Adipocyte (in vitro differentiated cells): ENCODE results near the gene SSU72.

Experiments used
- DNase-seq: peaks from one replicate; pipeline ENCODE4 v3.0.0-alpha.2; 2015; ENCODE audit warnings: low read depth
- H3K27me3 ChIP-seq: replicated peaks from 2 replicates; pipeline ENCODE4 v1.7.0; 2013; ENCODE audit warnings: mild to moderate bottlenecking, low read length, moderate library complexity; ENCODE audit not compliant: control insufficient read depth, insufficient read depth
- H3K36me3 ChIP-seq: 2 replicates; pipeline ENCODE4 v1.7.0; 2013; ENCODE audit warnings: low read length, mild to moderate bottlenecking, moderate library complexity; ENCODE audit not compliant: control insufficient read depth, insufficient read depth, severe bottlenecking
- H3K4me1 ChIP-seq: 2 replicates; pipeline ENCODE4 v1.7.0; 2013; ENCODE audit warnings: mild to moderate bottlenecking, low read length, moderate library complexity; ENCODE audit not compliant: control insufficient read depth, insufficient read depth
- H3K4me3 ChIP-seq: 2 replicates; pipeline ENCODE4 v1.7.0; 2013; ENCODE audit warnings: mild to moderate bottlenecking, low read length, moderate library complexity
- H3K9ac ChIP-seq: 2 replicates; pipeline ENCODE4 v1.7.0; 2013; ENCODE audit warnings: mild to moderate bottlenecking, low read length, moderate library complexity
- H3K9me3 ChIP-seq: 2 replicates; pipeline ENCODE4 v1.7.0; 2013; ENCODE audit warnings: mild to moderate bottlenecking, low read length, moderate library complexity; ENCODE audit not compliant: control insufficient read depth

SSU72 gene

GRCh38 chr1:1617516-1617915 is 42.9 kb upstream of the SSU72 start:
- no peak for DNase-seq
- Histone ChIP-seq H3K9ac (peak overlapping the region; percentile 99), H3K4me1 (peaks cover 23% of the 10 kb centered on the region), H3K9me3 (no peaks in the 10 kb centered on the region), H3K27me3 (no peaks in the 10 kb centered on the region), H3K36me3 (peaks cover 6% of the 10 kb centered on the region), H3K4me3 (no peak overlapping the region)

GRCh38 chr1:1616838-1617237 is 42.2 kb upstream of the SSU72 start:
- Histone ChIP-seq H3K27me3 (no peaks in the 10 kb centered on the region), H3K9ac (peak overlapping the region; percentile 99), H3K4me3 (peak overlapping the region; percentile 91), H3K36me3 (peaks cover 6% of the 10 kb centered on the region), H3K4me1 (peaks cover 24% of the 10 kb centered on the region), H3K9me3 (no peaks in the 10 kb centered on the region)
- no peak for DNase-seq

- Histone ChIP-seq H3K9me3 (no peaks in the 10 kb centered on the region), H3K4me1 (peaks cover 30% of the 10 kb centered on the region), H3K9ac (peak overlapping the region; percentile 99), H3K4me3 (peak overlapping the region; percentile 91), H3K36me3 (peaks cover 6% of the 10 kb centered on the region), H3K27me3 (no peaks in the 10 kb centered on the region)
- DNase-seq: peak; percentile 80
Observed at GRCh38 chr1:1616045-1616790, 41.6 kb upstream of the SSU72 start.

GRCh38 chr1:1615256-1616044 is 40.8 kb upstream of the SSU72 start, which contains the start of gene MIB2:
Gene MIB2 (plus strand): TSS chr1:1615500. CDS start chr1:1623453, 7,953 bp downstream.
- H3K27me3 ChIP-seq: no peaks in the 10 kb centered on the region
- peak within 1 kb of the TSS; percentile 91 for H3K4me3 ChIP-seq
- H3K9ac ChIP-seq: peak within 1 kb of the TSS; percentile 99
- H3K4me1 ChIP-seq: peaks cover 37% of the 10 kb centered on the region
- no peaks in the 10 kb centered on the region for H3K9me3 ChIP-seq
- peak; percentile 99 for DNase-seq
- H3K36me3 ChIP-seq: peaks cover 6% of the 10 kb centered on the region

- H3K27me3 ChIP-seq: no peaks in the 10 kb centered on the region
- peak overlapping the region; percentile 99 for H3K9ac ChIP-seq
- peaks cover 6% of the 10 kb centered on the region for H3K36me3 ChIP-seq
- H3K4me3 ChIP-seq: peak overlapping the region; percentile 91
- no peak for DNase-seq
- peaks cover 37% of the 10 kb centered on the region for H3K4me1 ChIP-seq
- H3K9me3 ChIP-seq: no peaks in the 10 kb centered on the region
Observed at GRCh38 chr1:1614954-1615255, 40.2 kb upstream of the SSU72 start.

GRCh38 chr1:1614204-1614953 is 39.7 kb upstream of the SSU72 start:
- Histone ChIP-seq H3K9me3 (no peaks in the 10 kb centered on the region), H3K4me3 (peak overlapping the region; percentile 91), H3K36me3 (peaks cover 6% of the 10 kb centered on the region), H3K9ac (peak overlapping the region; percentile 99), H3K27me3 (no peaks in the 10 kb centered on the region), H3K4me1 (peaks cover 37% of the 10 kb centered on the region)
- DNase-seq: peak; percentile 12

- Histone ChIP-seq H3K9ac (peak overlapping the region; percentile 99), H3K9me3 (no peaks in the 10 kb centered on the region), H3K36me3 (peaks cover 6% of the 10 kb centered on the region), H3K4me1 (peaks cover 37% of the 10 kb centered on the region), H3K27me3 (no peaks in the 10 kb centered on the region), H3K4me3 (peak overlapping the region; percentile 91)
- no peak for DNase-seq
Observed at GRCh38 chr1:1613509-1614082, 38.9 kb upstream of the SSU72 start.

GRCh38 chr1:1612104-1612400 is 37.4 kb upstream of the SSU72 start:
- no peaks in the 10 kb centered on the region for H3K36me3 ChIP-seq
- no peak overlapping the region for H3K9ac ChIP-seq
- H3K27me3 ChIP-seq: no peaks in the 10 kb centered on the region
- H3K9me3 ChIP-seq: no peaks in the 10 kb centered on the region
- no peak overlapping the region for H3K4me3 ChIP-seq
- peaks cover 32% of the 10 kb centered on the region for H3K4me1 ChIP-seq
- no peak for DNase-seq

GRCh38 chr1:1610796-1611195 is 36.1 kb upstream of the SSU72 start:
- H3K36me3 ChIP-seq: no peaks in the 10 kb centered on the region
- H3K9me3 ChIP-seq: no peaks in the 10 kb centered on the region
- peak overlapping the region; percentile 40 for H3K4me3 ChIP-seq
- no peaks in the 10 kb centered on the region for H3K27me3 ChIP-seq
- peaks cover 26% of the 10 kb centered on the region for H3K4me1 ChIP-seq
- DNase-seq: no peak
- peak overlapping the region; percentile 62 for H3K9ac ChIP-seq

- no peaks in the 10 kb centered on the region for H3K36me3 ChIP-seq
- peaks cover under 1% of the 10 kb centered on the region for H3K27me3 ChIP-seq
- DNase-seq: no peak
- no peaks in the 10 kb centered on the region for H3K9me3 ChIP-seq
- no peak overlapping the region for H3K4me3 ChIP-seq
- H3K9ac ChIP-seq: no peak overlapping the region
- H3K4me1 ChIP-seq: peaks cover 26% of the 10 kb centered on the region
Observed at GRCh38 chr1:1609822-1610485, 35.3 kb upstream of the SSU72 start.
